ENCODE measurements around the gene DLG1. TPM values are rescaled to one million over a fixed set of nuclear protein-coding genes. Genes with fewer than 3 reads are reported as not detected.
A peak's percentile ranks its signal among the peaks of the same experiment; 100 is the strongest.
"Not testable (repeated sequence)": the region's sequence is repeated elsewhere in the genome, so short reads cannot be mapped to it uniquely, and the experiment has no call there.

The DLG1 gene
- total and polyA plus RNA-seq, 7 experiments from 2014 or later, result 27.9 to 96.5 (median 85.9) TPM

GRCh38 chr3:197283045-197283444, 15.4 kb downstream of the DLG1 start:
- Histone ChIP-seq H3K4me1 (ENCODE audit: control insufficient read depth in 2 of 2, insufficient read depth in 2 of 2, low read length in 2 of 2) (no peaks in the 10 kb centered on the region), H3K27me3 (ENCODE audit: control insufficient read depth in 2 of 2, insufficient read depth in 2 of 2, low read length in 2 of 2) (no peaks in the 10 kb centered on the region), H3K4me3 (ENCODE audit: low read length) (no peak overlapping the region), H3K36me3 (ENCODE audit: control insufficient read depth in 2 of 3, insufficient read depth in 3 of 3, low read length in 3 of 3) (peaks cover 0 to 9% (median 5%) of the 10 kb centered on the region in 3 experiments), H3K27ac (ENCODE audit: low read depth, low read length) (no peak overlapping the region), H3K9me3 (ENCODE audit: control insufficient read depth in 2 of 3, low read length in 3 of 3) (no peaks in the 10 kb centered on the region)
- CTCF ChIA-PET, result interaction anchor here (0.5 kb wide), 1 partner anchor 140 kb away, joined by 3 read pairs; no protein-coding TSS in a partner anchor
- intact Hi-C loops (cut with micrococcal nuclease), result no loop called here
- Mint-ChIP-seq H3K27ac (no peak overlapping the region), H3K27me3 (no peaks in the 10 kb centered on the region), H3K36me3 (peaks cover 6 to 51% (median 19%) of the 10 kb centered on the region in 5 donors), H3K4me1 (peaks cover 14 to 46% (median 34%) of the 10 kb centered on the region in 7 donors), H3K9me3 (no peaks in the 10 kb centered on the region), H3K4me3 (no peak overlapping the region)
- DNase-seq (no peak), ATAC-seq (no peak)
- POLR2A ChIA-PET, result no interaction called here

GRCh38 chr3:197281849-197282248, 16.6 kb downstream of the DLG1 start:
- Mint-ChIP-seq H3K27me3 (no peaks in the 10 kb centered on the region), H3K27ac (no peak overlapping the region), H3K4me1 (peaks cover 14 to 46% (median 34%) of the 10 kb centered on the region in 7 donors), H3K36me3 (peaks cover 6 to 51% (median 25%) of the 10 kb centered on the region in 5 donors), H3K4me3 (no peak overlapping the region), H3K9me3 (no peaks in the 10 kb centered on the region)
- no peaks in the 10 kb centered on the region for H3K27me3 ChIP-seq (ENCODE audit: control insufficient read depth in 2 of 2, insufficient read depth in 2 of 2, low read length in 2 of 2)
- H3K9me3 ChIP-seq (ENCODE audit: control insufficient read depth in 2 of 3, low read length in 3 of 3), result no peaks in the 10 kb centered on the region
- H3K4me3 ChIP-seq (ENCODE audit: low read length), result no peak overlapping the region
- peaks cover 0 to 7% (median 5%) of the 10 kb centered on the region in 3 experiments for H3K36me3 ChIP-seq (ENCODE audit: control insufficient read depth in 2 of 3, insufficient read depth in 3 of 3, low read length in 3 of 3)
- CTCF ChIA-PET, result no interaction called here
- no peak overlapping the region for H3K27ac ChIP-seq (ENCODE audit: low read depth, low read length)
- DNase-seq, result no peak
- H3K4me1 ChIP-seq (ENCODE audit: control insufficient read depth in 2 of 2, insufficient read depth in 2 of 2, low read length in 2 of 2), result no peaks in the 10 kb centered on the region
- no peak for ATAC-seq
- POLR2A ChIA-PET, result no interaction called here
- intact Hi-C loops (cut with micrococcal nuclease), result no loop called here

GRCh38 chr3:197280156-197280555, 18.3 kb downstream of the DLG1 start:
- Histone ChIP-seq H3K27ac (ENCODE audit: low read depth, low read length) (no peak overlapping the region), H3K36me3 (ENCODE audit: control insufficient read depth in 2 of 3, insufficient read depth in 3 of 3, low read length in 3 of 3) (peaks cover 0 to 5% (median 0%) of the 10 kb centered on the region in 3 experiments), H3K27me3 (ENCODE audit: control insufficient read depth in 2 of 2, insufficient read depth in 2 of 2, low read length in 2 of 2) (no peaks in the 10 kb centered on the region), H3K4me1 (ENCODE audit: control insufficient read depth in 2 of 2, insufficient read depth in 2 of 2, low read length in 2 of 2) (no peaks in the 10 kb centered on the region), H3K9me3 (ENCODE audit: control insufficient read depth in 2 of 3, low read length in 3 of 3) (no peaks in the 10 kb centered on the region), H3K4me3 (ENCODE audit: low read length) (no peak overlapping the region)
- DNase-seq, result no peak
- H3K4me1 Mint-ChIP-seq, result peaks cover 16 to 49% (median 34%) of the 10 kb centered on the region in 7 donors
- no peaks in the 10 kb centered on the region for H3K9me3 Mint-ChIP-seq
- peaks cover 12 to 49% (median 26%) of the 10 kb centered on the region in 5 donors for H3K36me3 Mint-ChIP-seq
- CTCF ChIA-PET, result interaction anchor here (0.6 to 0.7 kb wide), 2 partner anchors 23 to 446 kb away, joined by 3 read pairs; no protein-coding TSS in a partner anchor
- H3K27ac Mint-ChIP-seq, result peak overlapping the region in 2 of 9 donors; percentile 19 to 22
- no peak for ATAC-seq
- peak overlapping the region in 1 of 10 donors; percentile 49 for H3K4me3 Mint-ChIP-seq
- POLR2A ChIA-PET, result interaction anchor here (0.6 kb wide), 1 partner anchor 535 kb away, joined by 3 read pairs; no protein-coding TSS in a partner anchor
- no peaks in the 10 kb centered on the region for H3K27me3 Mint-ChIP-seq
- intact Hi-C loops (cut with micrococcal nuclease), result no loop called here

GRCh38 chr3:197278933-197279332, 19.5 kb downstream of the DLG1 start:
- no peak overlapping the region for H3K4me3 ChIP-seq (ENCODE audit: low read length)
- no peaks in the 10 kb centered on the region for H3K9me3 ChIP-seq (ENCODE audit: control insufficient read depth in 2 of 3, low read length in 3 of 3)
- ChIA-PET POLR2A (interaction anchor here (1.0 kb wide), 1 partner anchor 18 kb away, joined by 3 read pairs; no protein-coding TSS in a partner anchor), CTCF (no interaction called here)
- H3K4me3 Mint-ChIP-seq, result no peak overlapping the region
- peaks cover 12 to 47% (median 27%) of the 10 kb centered on the region in 5 donors for H3K36me3 Mint-ChIP-seq
- H3K4me1 ChIP-seq (ENCODE audit: control insufficient read depth in 2 of 2, insufficient read depth in 2 of 2, low read length in 2 of 2), result no peaks in the 10 kb centered on the region
- H3K36me3 ChIP-seq (ENCODE audit: control insufficient read depth in 2 of 3, insufficient read depth in 3 of 3, low read length in 3 of 3), result peaks cover 0 to 5% (median 0%) of the 10 kb centered on the region in 3 experiments
- intact Hi-C loops (cut with micrococcal nuclease), result loop anchor here in 1 of 2 donors (2.0 kb wide), 1 partner anchor 16 kb away; no protein-coding TSS in a partner anchor
- ATAC-seq (no peak), DNase-seq (no peak)
- no peaks in the 10 kb centered on the region for H3K27me3 ChIP-seq (ENCODE audit: control insufficient read depth in 2 of 2, insufficient read depth in 2 of 2, low read length in 2 of 2)
- H3K4me1 Mint-ChIP-seq, result peaks cover 22 to 50% (median 35%) of the 10 kb centered on the region in 7 donors
- H3K27ac ChIP-seq (ENCODE audit: low read depth, low read length), result no peak overlapping the region
- H3K9me3 Mint-ChIP-seq, result no peaks in the 10 kb centered on the region
- no peak overlapping the region for H3K27ac Mint-ChIP-seq
- no peaks in the 10 kb centered on the region for H3K27me3 Mint-ChIP-seq

GRCh38 chr3:197276808-197277207, 21.6 kb downstream of the DLG1 start:
- DNase-seq; H3K4me3 Mint-ChIP-seq; H3K27me3 Mint-ChIP-seq; H3K27ac ChIP-seq (ENCODE audit: low read depth, low read length); H3K27me3 ChIP-seq (ENCODE audit: control insufficient read depth in 2 of 2, insufficient read depth in 2 of 2, low read length in 2 of 2); H3K9me3 Mint-ChIP-seq; H3K36me3 ChIP-seq (ENCODE audit: control insufficient read depth in 2 of 3, insufficient read depth in 3 of 3, low read length in 3 of 3); CTCF ChIA-PET; H3K4me1 ChIP-seq (ENCODE audit: control insufficient read depth in 2 of 2, insufficient read depth in 2 of 2, low read length in 2 of 2); H3K4me3 ChIP-seq (ENCODE audit: low read length); intact Hi-C loops (cut with micrococcal nuclease); H3K9me3 ChIP-seq (ENCODE audit: control insufficient read depth in 2 of 3, low read length in 3 of 3); ATAC-seq; H3K27ac Mint-ChIP-seq; POLR2A ChIA-PET: not testable (repeated sequence)
- Mint-ChIP-seq H3K4me1 (peaks cover 25 to 63% (median 53%) of the 10 kb centered on the region in 7 donors), H3K36me3 (peaks cover 8 to 43% (median 22%) of the 10 kb centered on the region in 5 donors)

GRCh38 chr3:197270558-197271317, 27.7 kb downstream of the DLG1 start:
- DNase-seq, result no peak
- Mint-ChIP-seq H3K27ac (peak overlapping the region in 5 of 9 donors; percentile 1 to 28 (median 12)), H3K4me3 (peak overlapping the region in 1 of 10 donors; percentile 11), H3K36me3 (peaks cover 2 to 29% (median 8%) of the 10 kb centered on the region in 5 donors), H3K27me3 (no peaks in the 10 kb centered on the region), H3K9me3 (no peaks in the 10 kb centered on the region), H3K4me1 (peaks cover 27 to 85% (median 68%) of the 10 kb centered on the region in 7 donors)
- no peak overlapping the region for H3K27ac ChIP-seq (ENCODE audit: low read depth, low read length)
- H3K27me3 ChIP-seq (ENCODE audit: control insufficient read depth in 2 of 2, insufficient read depth in 2 of 2, low read length in 2 of 2), result no peaks in the 10 kb centered on the region
- intact Hi-C loops (cut with micrococcal nuclease), result no loop called here
- no peak for ATAC-seq
- POLR2A ChIA-PET, result no interaction called here
- H3K9me3 ChIP-seq (ENCODE audit: control insufficient read depth in 2 of 3, low read length in 3 of 3), result no peaks in the 10 kb centered on the region
- CTCF ChIA-PET, result no interaction called here
- no peaks in the 10 kb centered on the region for H3K36me3 ChIP-seq (ENCODE audit: control insufficient read depth in 2 of 3, insufficient read depth in 3 of 3, low read length in 3 of 3)
- no peak overlapping the region for H3K4me3 ChIP-seq (ENCODE audit: low read length)
- H3K4me1 ChIP-seq (ENCODE audit: control insufficient read depth in 2 of 2, insufficient read depth in 2 of 2, low read length in 2 of 2), result peaks cover 0 to 10% of the 10 kb centered on the region in 2 donors

All from naive thymus-derived CD4-positive, alpha-beta T cell (primary cell).